NT2/D1 (cell line): ENCODE measurements around the gene PCDHGA10.

ENCODE experiments used
- DNase-seq: peaks from one replicate; pipeline ENCODE4 v3.0.0-alpha.2; 2011; ENCODE audit warnings: low read depth, low spot score
- H3K27me3 ChIP-seq: 2 replicates; pipeline ENCODE4 v1.6.0; 2011; ENCODE audit warnings: mild to moderate bottlenecking; ENCODE audit not compliant: insufficient read length, insufficient read depth
- H3K36me3 ChIP-seq: 2 replicates; pipeline ENCODE4 v1.6.1; 2011; ENCODE audit warnings: mild to moderate bottlenecking, low read length, mixed read lengths; ENCODE audit not compliant: insufficient read depth, insufficient read length
- H3K4me1 ChIP-seq: 2 replicates; pipeline ENCODE4 v1.5.1; 2011; ENCODE audit not compliant: insufficient read depth, insufficient read length
- H3K4me3 ChIP-seq: 2 replicates; pipeline ENCODE4 v1.5.1; 2011; ENCODE audit warnings: low read depth; ENCODE audit not compliant: insufficient read length
- H3K9ac ChIP-seq: 2 replicates; pipeline ENCODE4 v1.6.0; 2011; ENCODE audit warnings: low read depth; ENCODE audit not compliant: insufficient read length
- H3K9me3 ChIP-seq: 2 replicates; pipeline ENCODE4 v1.5.1; 2011; ENCODE audit warnings: mild to moderate bottlenecking, low read length; ENCODE audit not compliant: insufficient read depth
- SUZ12 ChIP-seq: IDR thresholded peaks from 2 replicates; pipeline ENCODE4 v1.6.1; 2011; ENCODE audit not compliant: insufficient read length, insufficient read depth; ENCODE audit errors: extremely low read depth
- YY1 ChIP-seq: IDR thresholded peaks from 2 replicates; pipeline ENCODE4 v1.6.1; 2011; ENCODE audit not compliant: insufficient read length, insufficient read depth
- ZNF274 ChIP-seq: IDR thresholded peaks from 2 replicates; pipeline ENCODE4 v1.6.1; 2011; ENCODE audit warnings: mild to moderate bottlenecking, low read depth, low read length

Gene PCDHGA10

GRCh38 chr5:141437221-141437620 lies 24.4 kb downstream of the PCDHGA10 start:
- Histone ChIP-seq H3K9ac (no peak overlapping the region), H3K4me1 (no peaks in the 10 kb centered on the region), H3K9me3 (peaks cover 7% of the 10 kb centered on the region; the same call in 1 of the 2 replicates), H3K4me3 (no peak overlapping the region), H3K27me3 (no peaks in the 10 kb centered on the region), H3K36me3 (no peaks in the 10 kb centered on the region)
- DNase-seq, result no peak
- TF ChIP-seq SUZ12 (no peak), YY1 (no peak), ZNF274 (no peak)

- Histone ChIP-seq H3K4me1 (no peaks in the 10 kb centered on the region), H3K36me3 (no peaks in the 10 kb centered on the region), H3K9me3 (peaks cover 6% of the 10 kb centered on the region), H3K27me3 (no peaks in the 10 kb centered on the region), H3K4me3 (no peak overlapping the region), H3K9ac (no peak overlapping the region)
- no peak for DNase-seq
- TF ChIP-seq SUZ12, result no peak
- TF ChIP-seq YY1, result no peak
- TF ChIP-seq ZNF274, result no peak
Measured at GRCh38 chr5:141439411-141440141, 26.8 kb downstream of the PCDHGA10 start.

- TF ChIP-seq YY1, result no peak
- TF ChIP-seq SUZ12, result no peak
- no peak for TF ChIP-seq ZNF274
- no peaks in the 10 kb centered on the region for H3K36me3 ChIP-seq
- no peak overlapping the region for H3K9ac ChIP-seq
- H3K4me1 ChIP-seq, result no peaks in the 10 kb centered on the region
- no peak for DNase-seq
- peaks cover 6% of the 10 kb centered on the region for H3K9me3 ChIP-seq
- H3K4me3 ChIP-seq, result no peak overlapping the region
- no peaks in the 10 kb centered on the region for H3K27me3 ChIP-seq
Measured at GRCh38 chr5:141440341-141440740, 27.6 kb downstream of the PCDHGA10 start.

GRCh38 chr5:141441571-141442170 lies 28.9 kb downstream of the PCDHGA10 start:
- Histone ChIP-seq H3K36me3 (no peaks in the 10 kb centered on the region), H3K4me1 (no peaks in the 10 kb centered on the region), H3K27me3 (no peaks in the 10 kb centered on the region), H3K4me3 (no peak overlapping the region), H3K9me3 (peaks cover 6% of the 10 kb centered on the region), H3K9ac (no peak overlapping the region)
- no peak for DNase-seq
- TF ChIP-seq YY1 (no peak), SUZ12 (no peak), ZNF274 (no peak)

GRCh38 chr5:141465351-141465750 lies 52.6 kb downstream of the PCDHGA10 start:
- H3K9me3 ChIP-seq, result no peaks in the 10 kb centered on the region
- H3K36me3 ChIP-seq, result no peaks in the 10 kb centered on the region
- H3K4me3 ChIP-seq, result no peak overlapping the region
- H3K9ac ChIP-seq, result no peak overlapping the region
- DNase-seq, result no peak
- no peaks in the 10 kb centered on the region for H3K4me1 ChIP-seq
- TF ChIP-seq SUZ12, result no peak
- no peak for TF ChIP-seq ZNF274
- TF ChIP-seq YY1, result no peak
- H3K27me3 ChIP-seq, result no peaks in the 10 kb centered on the region
